HUDEP-2 (cell line): ENCODE results near the gene ASB15.

Source experiments
- DNase-seq, 76 experiments: peaks; one replicate each; lab custom pipeline; 2025; ENCODE audit not compliant: unreplicated experiment in 76 of 76; lab: John Stamatoyannopoulos, UW

Gene ASB15

DNA sequence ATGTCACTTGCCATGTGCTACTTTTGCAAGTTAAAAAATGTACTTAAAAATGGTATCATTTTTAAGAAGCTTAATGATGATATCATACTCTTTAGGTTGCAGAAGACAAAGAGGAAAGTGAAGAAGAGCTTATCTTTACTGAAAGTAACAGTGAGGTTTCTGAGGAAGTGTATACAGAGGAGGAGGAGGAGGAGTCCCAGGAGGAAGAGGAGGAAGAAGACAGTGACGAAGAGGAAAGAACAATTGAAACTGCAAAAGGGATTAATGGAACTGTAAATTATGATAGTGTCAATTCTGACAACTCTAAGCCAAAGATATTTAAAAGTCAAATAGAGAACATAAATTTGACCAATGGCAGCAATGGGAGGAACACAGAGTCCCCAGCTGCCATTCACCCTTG, 60.1 kb downstream of the ASB15 start:
- DNase-seq: no peak

DNA sequence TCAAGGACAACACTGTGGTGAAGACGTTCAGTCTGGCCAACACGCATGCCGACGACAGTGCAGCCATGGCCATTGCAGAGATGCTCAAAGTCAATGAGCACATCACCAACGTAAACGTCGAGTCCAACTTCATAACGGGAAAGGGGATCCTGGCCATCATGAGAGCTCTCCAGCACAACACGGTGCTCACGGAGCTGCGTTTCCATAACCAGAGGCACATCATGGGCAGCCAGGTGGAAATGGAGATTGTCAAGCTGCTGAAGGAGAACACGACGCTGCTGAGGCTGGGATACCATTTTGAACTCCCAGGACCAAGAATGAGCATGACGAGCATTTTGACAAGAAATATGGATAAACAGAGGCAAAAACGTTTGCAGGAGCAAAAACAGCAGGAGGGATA, 60.7 kb downstream of the ASB15 start:
- DNase-seq: no peak

DNA sequence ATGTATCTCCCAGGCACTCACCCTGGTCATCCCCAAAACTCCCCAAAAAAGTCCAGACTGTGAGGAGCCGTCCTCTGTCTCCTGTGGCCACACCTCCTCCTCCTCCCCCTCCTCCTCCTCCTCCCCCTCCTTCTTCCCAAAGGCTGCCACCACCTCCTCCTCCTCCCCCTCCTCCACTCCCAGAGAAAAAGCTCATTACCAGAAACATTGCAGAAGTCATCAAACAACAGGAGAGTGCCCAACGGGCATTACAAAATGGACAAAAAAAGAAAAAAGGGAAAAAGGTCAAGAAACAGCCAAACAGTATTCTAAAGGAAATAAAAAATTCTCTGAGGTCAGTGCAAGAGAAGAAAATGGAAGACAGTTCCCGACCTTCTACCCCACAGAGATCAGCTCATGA, 61.1 kb downstream of the ASB15 start:
- no peak for DNase-seq

DNA sequence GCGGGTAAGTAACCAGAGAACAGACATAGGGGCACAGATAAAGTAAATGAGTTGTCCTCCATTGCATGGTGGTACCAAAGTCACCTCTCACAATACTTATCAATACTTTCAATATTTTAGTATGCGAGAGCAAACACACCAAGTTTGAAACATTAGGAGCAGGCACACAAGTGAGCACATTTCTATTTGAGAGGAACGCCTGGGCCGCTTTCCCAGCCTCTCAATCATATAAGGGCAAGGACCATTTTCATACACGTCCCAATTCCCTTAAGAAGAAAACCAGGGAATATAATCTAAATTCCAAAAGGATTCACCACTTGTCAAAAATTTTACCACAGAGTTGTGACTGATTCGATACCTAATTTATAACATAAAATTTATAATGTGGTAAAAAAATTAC, 61.6 kb downstream of the ASB15 start:
- DNase-seq: no peak

DNA sequence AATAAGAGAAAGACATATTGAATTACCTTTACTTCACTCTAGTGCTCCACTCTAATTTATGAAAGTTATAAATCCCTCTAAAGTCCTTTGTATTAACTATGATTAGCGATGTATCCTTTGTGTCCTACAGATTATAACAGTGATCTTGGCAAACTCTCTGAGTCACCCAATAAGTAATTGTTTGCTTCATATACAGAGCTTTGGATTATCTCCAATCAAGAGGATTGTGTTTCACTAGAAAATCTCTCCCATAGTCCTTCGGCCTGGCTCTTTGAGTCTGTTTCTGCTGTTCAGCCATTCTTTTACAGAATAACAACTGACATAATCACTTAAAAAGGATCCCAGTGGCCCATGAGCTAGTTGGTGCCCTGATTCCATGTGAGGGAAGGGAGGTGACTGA, 63.5 kb downstream of the ASB15 start:
- no peak for DNase-seq

DNA sequence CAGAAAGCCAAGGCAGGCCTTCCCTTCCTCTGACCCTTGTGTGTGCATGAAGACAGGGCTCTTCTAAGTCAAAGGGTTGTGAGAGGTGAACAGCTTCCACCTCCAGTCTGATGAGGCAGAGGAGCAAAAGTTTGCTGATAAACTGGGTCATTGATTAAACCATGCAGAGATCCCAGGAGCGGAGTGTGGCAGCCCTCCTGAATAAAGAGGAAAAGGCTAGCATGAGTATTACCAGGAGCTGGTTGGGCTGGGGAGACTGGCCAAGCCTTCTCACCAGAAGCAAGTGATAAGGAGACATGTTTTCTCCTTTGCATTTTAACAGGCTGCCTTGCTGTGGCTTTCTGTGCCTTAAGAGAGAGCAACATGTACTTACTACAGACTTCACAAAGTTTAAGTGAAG, 64.3 kb downstream of the ASB15 start:
- DNase-seq: no peak

DNA sequence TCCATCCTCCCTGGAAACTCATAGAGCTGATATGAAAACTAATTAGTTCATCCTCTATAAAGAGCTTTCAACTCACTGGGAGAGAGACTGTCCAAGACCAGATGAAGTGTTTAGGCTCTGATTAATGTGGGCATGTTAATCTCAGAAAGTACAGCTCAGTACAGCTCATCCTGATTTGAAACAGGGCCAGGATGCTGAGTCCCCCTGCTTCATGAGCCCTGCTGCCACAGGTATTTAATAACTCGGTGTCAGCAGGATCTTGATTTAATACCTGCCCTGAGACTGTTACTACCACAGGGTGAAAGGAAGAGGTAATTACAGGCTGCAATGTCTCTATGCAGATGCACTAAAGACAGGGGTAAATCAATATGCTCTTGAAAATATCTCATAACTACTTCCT, 64.9 kb downstream of the ASB15 start:
- no peak for DNase-seq

DNA sequence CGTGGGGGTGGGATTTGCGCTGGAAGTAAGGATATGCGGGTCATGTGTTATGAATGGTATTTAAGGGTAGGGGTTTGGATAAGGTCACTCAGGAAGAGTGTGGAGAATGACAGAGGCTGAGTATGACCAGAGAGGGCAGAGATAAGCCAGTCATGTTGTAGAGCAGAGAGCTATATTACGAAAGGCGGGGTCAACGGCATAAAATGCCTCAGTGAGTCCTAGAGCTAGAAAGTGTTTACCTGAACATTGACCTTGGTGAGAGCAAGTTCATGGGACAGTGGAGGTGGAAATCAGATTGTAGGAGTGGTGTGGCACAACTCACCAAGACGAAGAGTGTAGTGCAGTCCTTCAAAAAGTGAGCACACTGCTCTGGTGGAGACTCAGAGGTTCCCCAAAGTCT, 67.9 kb downstream of the ASB15 start:
- no peak for DNase-seq

DNA sequence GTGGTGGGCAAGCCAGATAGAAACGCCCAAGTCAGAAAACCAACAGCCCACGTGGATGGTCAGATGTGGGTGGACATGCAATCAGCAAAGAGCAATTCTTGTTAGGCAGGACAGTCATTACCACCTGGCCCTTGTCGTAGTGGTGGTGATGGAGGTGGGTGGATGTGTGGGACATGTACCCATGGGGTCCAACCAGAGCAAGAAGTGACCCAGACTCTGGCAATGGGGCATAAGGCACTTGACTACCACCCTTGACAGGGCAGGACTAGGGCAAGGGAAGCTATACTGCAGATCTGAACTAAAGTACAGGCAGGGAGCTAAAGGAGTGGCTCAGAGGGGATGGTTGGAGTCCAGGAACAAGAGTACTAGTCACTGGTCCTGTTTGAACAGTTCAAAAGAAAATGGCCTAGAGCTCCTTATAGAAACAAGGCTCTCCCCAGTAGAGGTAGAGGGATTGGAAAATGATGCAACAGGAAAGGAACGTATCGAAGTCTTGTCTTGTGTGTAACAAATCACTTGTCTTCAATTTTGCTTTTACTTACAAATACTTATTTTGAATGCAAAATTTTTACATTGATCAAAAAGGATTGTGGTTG, 71.6 kb downstream of the ASB15 start:
- DNase-seq: no peak

DNA sequence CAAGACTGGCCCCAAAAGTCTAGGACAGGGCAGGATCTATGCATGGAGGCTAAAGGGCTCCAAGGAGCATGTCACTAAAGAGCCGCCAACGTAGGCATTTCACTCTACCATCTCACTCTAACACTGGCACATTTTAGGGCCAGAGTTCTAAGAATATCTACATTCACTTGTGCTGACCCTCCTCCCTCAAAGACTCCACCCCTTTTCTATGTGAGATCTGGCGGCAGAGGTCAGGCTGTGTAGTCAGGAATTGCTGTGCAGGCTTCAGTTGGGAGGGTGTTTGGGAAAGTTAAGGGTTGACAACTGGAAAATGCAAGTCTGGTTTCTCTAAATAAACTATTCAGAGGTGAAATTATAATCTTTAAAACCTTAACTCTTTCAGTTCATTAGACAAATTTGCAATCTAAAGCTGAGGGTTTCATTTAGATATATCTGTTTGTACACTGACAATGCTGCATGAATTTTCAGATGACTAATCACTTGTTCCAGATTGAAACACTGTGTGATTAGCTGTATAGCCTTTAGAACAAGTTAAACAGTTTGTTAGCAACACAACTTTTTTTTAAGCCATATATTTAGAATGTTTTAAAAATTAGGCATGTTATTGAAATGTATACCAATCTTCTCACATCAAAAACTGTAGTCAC, 72.3 kb downstream of the ASB15 start:
- no peak for DNase-seq

DNA sequence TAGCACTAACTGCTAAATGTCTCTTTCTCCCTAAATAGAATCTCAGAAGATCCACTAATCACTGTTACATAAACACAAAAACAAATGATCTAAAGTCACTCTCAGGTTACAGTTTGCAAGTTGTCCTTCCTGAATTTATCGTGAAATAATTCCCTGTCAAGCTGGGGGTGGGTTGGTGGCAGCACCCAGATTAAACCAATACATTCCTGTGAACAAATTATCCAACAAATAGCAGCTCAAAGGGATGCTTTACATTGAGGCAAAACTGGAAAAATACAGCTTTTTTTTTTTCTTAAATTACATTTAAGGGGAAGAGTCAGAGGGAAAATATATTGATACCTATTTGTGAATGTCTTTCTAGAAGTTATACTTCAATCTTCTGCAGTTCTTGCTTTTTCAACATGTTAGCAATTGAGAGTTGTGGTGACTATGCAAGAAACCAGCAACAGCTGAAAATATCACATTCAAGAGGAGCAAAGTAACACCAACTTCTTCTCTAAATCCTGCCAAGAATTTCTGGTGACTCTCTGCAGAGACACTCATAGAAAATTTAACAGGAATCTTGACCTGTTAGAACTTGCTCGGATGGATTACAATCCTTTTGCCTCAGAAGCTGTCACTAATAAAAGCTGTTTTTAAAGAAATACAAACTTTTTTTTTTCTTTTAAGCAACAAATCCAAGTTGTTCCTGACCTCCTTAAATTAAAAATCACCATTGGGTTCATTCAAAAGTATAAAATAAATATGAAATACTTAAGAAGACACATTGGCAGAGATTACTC, 73.0 kb downstream of the ASB15 start:
- no peak for DNase-seq

DNA sequence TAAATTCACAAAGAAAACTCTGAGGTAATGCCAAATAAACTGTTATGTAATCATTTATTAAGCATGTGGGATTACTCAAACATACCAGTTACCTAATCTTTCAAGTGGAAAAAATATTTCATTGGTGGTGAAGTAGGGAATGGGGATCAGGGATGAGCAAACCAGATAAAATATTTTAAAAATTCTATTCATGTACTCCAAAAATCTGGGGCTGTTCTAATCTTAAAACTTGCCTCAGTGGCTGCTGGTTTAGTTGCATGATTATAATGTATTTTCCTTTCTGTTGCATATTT, 73.5 kb downstream of the ASB15 start:
- DNase-seq: no peak

DNA sequence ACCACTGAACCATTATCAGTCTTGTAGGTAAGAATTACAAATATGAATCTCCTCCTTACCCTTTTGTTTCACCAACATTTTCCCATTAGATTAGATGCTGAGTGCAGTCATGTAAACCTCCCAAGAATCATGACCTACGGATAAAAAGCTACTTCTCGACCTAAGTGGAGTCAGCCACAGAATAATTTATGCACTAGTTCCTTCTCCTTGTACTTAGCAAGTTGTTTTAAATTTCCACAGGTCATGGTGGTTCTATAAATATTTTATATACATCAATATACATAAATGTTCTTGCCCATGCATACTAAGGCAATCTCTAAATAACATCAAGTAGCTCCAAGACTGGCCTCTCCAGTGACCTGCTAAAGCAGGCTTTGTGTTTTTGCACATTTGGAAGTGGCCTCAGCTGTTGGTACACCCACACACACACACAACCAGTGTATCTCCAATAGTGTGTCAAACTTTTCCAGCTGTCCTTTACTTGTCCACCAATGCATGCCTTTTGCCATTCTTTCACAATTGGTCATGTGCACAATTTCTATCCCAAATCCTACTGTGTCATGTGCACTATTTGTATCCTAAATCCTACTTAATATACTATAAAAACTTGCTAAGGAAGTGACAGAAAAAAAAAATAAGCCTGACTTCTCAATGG, 75.6 kb downstream of the ASB15 start:
- no peak for DNase-seq

DNA sequence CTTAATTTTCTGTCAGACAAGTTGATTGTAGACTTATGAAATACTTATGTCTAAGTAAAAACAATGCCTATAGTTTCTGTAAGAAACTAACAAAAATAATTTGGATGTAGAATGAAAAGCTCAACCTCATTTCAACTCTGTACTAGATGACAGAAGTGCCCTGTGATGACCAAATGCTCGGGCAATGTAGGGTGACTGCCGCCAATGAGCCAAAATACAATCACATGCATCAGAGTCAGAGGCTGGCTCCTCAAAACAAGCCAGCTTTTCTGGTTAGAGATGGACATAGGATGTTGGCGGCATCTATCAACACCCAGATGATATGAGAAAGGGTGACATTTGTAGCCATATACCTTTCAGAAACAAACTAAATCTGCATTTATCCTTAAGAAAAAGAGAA, 78.0 kb downstream of the ASB15 start:
- DNase-seq: no peak

DNA sequence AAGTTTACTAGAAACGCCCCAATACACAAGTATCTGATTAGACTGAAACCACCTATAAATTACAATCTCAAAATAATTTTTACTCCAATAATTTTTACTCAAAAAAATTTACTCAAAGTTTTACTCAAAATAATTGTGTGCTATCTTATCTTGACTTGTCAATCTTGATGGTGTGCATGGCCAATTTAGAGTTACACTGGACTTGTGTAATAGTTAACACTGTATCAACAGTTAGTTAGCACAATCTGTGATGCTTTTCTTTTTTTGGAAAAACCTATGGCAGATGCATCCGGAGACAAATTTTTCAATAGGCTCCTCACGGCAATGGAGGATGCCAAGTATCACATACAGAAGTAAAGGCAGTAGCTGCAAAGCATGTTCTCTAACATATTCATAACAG, 79.0 kb downstream of the ASB15 start:
- no peak for DNase-seq

DNA sequence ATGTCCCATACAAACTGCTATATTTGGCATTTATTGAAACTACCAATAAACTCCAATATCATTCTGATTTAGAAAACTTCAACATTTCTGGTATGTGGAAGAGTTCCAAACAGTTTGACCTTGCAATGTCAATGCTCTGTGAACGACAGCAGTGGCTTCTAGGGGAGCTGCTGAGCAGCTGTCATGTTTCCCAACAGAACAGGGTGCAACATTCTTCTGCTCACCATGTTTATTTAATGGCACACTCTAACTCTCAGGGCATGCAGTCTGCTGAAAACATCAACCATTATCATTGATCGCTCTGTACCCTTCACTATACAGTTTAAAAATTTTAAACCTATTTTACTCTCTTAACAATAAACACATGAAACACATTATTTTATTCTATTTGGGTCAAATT, 79.9 kb downstream of the ASB15 start:
- DNase-seq: no peak

DNA sequence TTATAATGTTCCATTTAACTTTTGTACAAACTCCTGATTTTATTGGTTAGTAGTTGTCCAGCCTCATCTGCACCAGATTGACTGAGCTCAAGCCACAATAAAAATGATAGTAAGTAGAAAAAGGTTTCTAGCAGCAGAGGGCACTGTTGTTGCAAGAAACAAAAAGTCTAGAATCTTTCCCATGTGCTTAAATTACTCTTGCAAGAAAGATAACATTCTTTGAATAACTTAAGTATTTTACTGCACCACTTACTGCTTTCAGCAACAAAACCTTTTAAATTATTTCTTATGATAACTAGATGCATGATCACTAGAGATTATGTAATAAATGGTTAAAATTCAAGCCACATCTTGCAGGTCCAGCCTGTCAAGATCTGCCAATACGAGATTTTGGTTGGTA, 81.1 kb downstream of the ASB15 start:
- DNase-seq: peak in 24 of 76 experiments; percentile 3 to 54 (median 26)

DNA sequence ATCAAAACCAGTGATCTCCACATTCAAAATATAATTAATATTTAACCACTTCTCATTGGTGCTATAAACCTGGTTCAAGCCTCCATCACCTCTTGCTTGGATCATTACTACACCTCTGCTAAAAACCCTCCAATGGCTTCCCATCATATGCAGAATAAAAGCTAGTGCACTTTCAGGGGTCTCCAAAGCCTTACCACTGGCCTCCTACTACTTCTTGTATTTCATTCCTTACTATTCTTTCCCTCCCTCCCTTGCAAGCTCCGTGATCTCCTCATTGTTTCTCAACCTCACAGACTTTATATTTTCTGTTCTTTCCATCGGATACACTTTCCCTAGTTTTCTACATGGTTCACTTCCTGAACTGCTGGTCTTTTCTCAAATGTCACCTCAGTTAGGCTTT, 85.5 kb downstream of the ASB15 start:
- no peak for DNase-seq

DNA sequence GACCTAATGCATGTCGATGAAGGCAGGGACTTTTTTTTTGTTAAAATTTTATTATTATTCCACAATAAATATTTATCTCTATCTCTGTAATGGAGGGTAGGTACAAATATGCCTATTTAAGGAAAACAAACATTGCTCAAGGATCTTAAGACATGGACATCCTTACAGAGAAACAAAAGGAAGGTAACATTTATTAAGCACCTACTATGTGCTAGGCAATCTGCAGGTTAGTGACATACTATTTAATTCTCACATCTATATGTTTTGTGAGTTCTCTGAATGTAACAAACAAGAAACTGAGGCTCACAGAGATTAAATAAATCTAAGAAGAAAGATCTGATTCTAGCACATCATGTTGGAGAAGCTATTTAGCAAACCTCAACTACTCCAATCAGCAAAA, 86.1 kb downstream of the ASB15 start:
- DNase-seq: no peak
